Liver (tissue), 9 donors: Measurements from ENCODE around the gene RBFA. TPM values are rescaled to one million over a fixed set of nuclear protein-coding genes. Genes with fewer than 3 reads are reported as not detected.

Source experiments
- DNase-seq: peaks from one replicate; pipeline ENCODE4 v3.0.0-alpha.2; 2017; ENCODE audit warnings: low spot score
- H3K27ac ChIP-seq, 2 donors: one replicate each; pipeline ENCODE4 v1.7.0; 2013; ENCODE audit warnings: inconsistent platforms in 2 of 2, low read length in 2 of 2, control low read depth in 1 of 2, low read depth in 1 of 2, mild to moderate bottlenecking in 1 of 2
- H3K27me3 ChIP-seq, 4 donors: one replicate each; pipeline versions ENCODE4 v1.6.1 to v1.7.0; 2013; ENCODE audit warnings: low read length in 3 of 4, inconsistent platforms in 1 of 4, mild to moderate bottlenecking in 1 of 4, moderate library complexity in 1 of 4; ENCODE audit not compliant: control insufficient read depth in 4 of 4, insufficient read depth in 4 of 4
- H3K36me3 ChIP-seq, 4 donors: one replicate each; pipeline versions ENCODE4 v1.6.1 to v1.7.0; 2013; ENCODE audit warnings: low read length in 3 of 4, mild to moderate bottlenecking in 3 of 4, low read depth in 1 of 4, moderate library complexity in 1 of 4; ENCODE audit not compliant: control insufficient read depth in 4 of 4, insufficient read depth in 3 of 4
- H3K4me1 ChIP-seq, 4 donors: one replicate each; pipeline versions ENCODE4 v1.6.1 to v1.7.0; 2013; ENCODE audit warnings: low read length in 3 of 4, mild to moderate bottlenecking in 3 of 4, moderate library complexity in 1 of 4; ENCODE audit not compliant: control insufficient read depth in 4 of 4, insufficient read depth in 4 of 4
- H3K4me3 ChIP-seq, 3 donors: one replicate each; pipeline versions ENCODE4 v1.6.1 to v1.7.0; 2013; ENCODE audit warnings: low read length in 3 of 3, control low read depth in 1 of 3, low read depth in 1 of 3, mild to moderate bottlenecking in 1 of 3
- H3K9ac ChIP-seq, 2 donors: one replicate each; pipeline ENCODE4 v1.7.0; 2013; ENCODE audit warnings: low read length in 2 of 2, mild to moderate bottlenecking in 2 of 2, moderate library complexity in 2 of 2, control low read depth in 1 of 2, low read depth in 1 of 2
- H3K9me3 ChIP-seq, 4 donors: one replicate each; pipeline versions ENCODE4 v1.6.1 to v1.7.0; 2013; ENCODE audit warnings: low read length in 3 of 4; ENCODE audit not compliant: control insufficient read depth in 4 of 4
- ATF3 ChIP-seq: IDR thresholded peaks from 2 replicates; pipeline ENCODE4 v1.6.1; 2016; ENCODE audit warnings: antibody characterized with exemption
- CTCF ChIP-seq: fragments of 150-350 bp; IDR thresholded peaks from 2 replicates; pipeline ENCODE4 v1.5.1; 2017; ENCODE audit warnings: improper control_type of control experiment, low read depth, low read length; ENCODE audit not compliant: missing input control
- EGR1 ChIP-seq, 2 donors: IDR thresholded peaks; 2 replicates each; pipeline ENCODE4 v1.6.1; 2016 to 2018; ENCODE audit warnings: antibody characterized with exemption in 2 of 2, low read depth in 2 of 2
- FOXA1 ChIP-seq: IDR thresholded peaks from 2 replicates; pipeline ENCODE4 v1.6.1; 2016; ENCODE audit warnings: antibody characterized with exemption
- FOXA2 ChIP-seq: IDR thresholded peaks from 2 replicates; pipeline ENCODE4 v1.6.1; 2016; ENCODE audit warnings: antibody characterized with exemption
- GABPA ChIP-seq, 2 donors: IDR thresholded peaks in 1 of 2; conservative IDR thresholded peaks in 1 of 2; 2 replicates each; pipeline ENCODE4 v1.6.1; 2016; ENCODE audit warnings: antibody characterized with exemption in 2 of 2, mild to moderate bottlenecking in 1 of 2, moderate library complexity in 1 of 2
- HNF4A ChIP-seq, 2 donors: conservative IDR thresholded peaks; 2 replicates each; pipeline ENCODE4 v1.6.1; 2016; ENCODE audit warnings: antibody characterized with exemption in 2 of 2, mild to moderate bottlenecking in 2 of 2
- HNF4G ChIP-seq: IDR thresholded peaks from 2 replicates; pipeline ENCODE4 v1.6.1; 2016; ENCODE audit warnings: antibody characterized with exemption
- JUND ChIP-seq, 2 donors: IDR thresholded peaks; 2 replicates each; pipeline ENCODE4 v1.6.1; 2016; ENCODE audit warnings: antibody characterized with exemption in 2 of 2
- MAX ChIP-seq: IDR thresholded peaks from 2 replicates; pipeline ENCODE4 v1.6.1; 2016; ENCODE audit warnings: antibody characterized with exemption
- NR2F2 ChIP-seq: IDR thresholded peaks from 2 replicates; pipeline ENCODE4 v1.6.1; 2016; ENCODE audit warnings: antibody characterized with exemption
- RAD21 ChIP-seq, 2 donors: IDR thresholded peaks; 2 replicates each; pipeline ENCODE4 v1.6.1; 2016; ENCODE audit warnings: antibody characterized with exemption in 2 of 2, mild to moderate bottlenecking in 2 of 2
- REST ChIP-seq: IDR thresholded peaks from 2 replicates; pipeline ENCODE4 v1.6.1; 2016; ENCODE audit warnings: antibody characterized with exemption, mild to moderate bottlenecking
- RXRA ChIP-seq, 2 donors: IDR thresholded peaks; 2 replicates each; pipeline ENCODE4 v1.6.1; 2017 to 2018; ENCODE audit warnings: antibody characterized with exemption in 2 of 2, mild to moderate bottlenecking in 1 of 2
- YY1 ChIP-seq: IDR thresholded peaks from 2 replicates; pipeline ENCODE4 v1.6.1; 2016; ENCODE audit warnings: antibody characterized with exemption, mild to moderate bottlenecking
- ZBTB33 ChIP-seq: IDR thresholded peaks from 2 replicates; pipeline ENCODE4 v1.6.1; 2016; ENCODE audit warnings: antibody characterized with exemption
- WGBS: extraction: QIAGEN DNeasy Blood & Tissue Kit; methylation state at CpG from one replicate; pipeline ENCODE4 v1.1.7; 2013; 5-methylcytosine and 5-hydroxymethylcytosine counted together
- polyA plus RNA-seq, 2 donors: library from polyadenylated mRNA; stranded (reverse) in 1 of 2; unstranded in 1 of 2; fragments of 200-250 nt in 1 of 2; fragments of >200 nt in 1 of 2; fragmentation: Nextera tagmentation in 1 of 2; extraction: Ambion mirVana in 1 of 2; gene quantifications; one replicate each; pipeline versions ENCODE4 v1.2.1 to v1.2.3, GENCODE V29; 2013 to 2015
- total RNA-seq, 2 donors: library from RNA; depleted of rRNA; stranded (reverse); fragments of >200 nt; gene quantifications; one replicate each; pipeline ENCODE4 v1.2.3, GENCODE V29; 2014
- donor health status: healthy.
- donor health status: healthy.
- donor health status: healthy.
- donor health status: healthy.
- donor health status: healthy.

The RBFA gene
- total and polyA plus RNA-seq, 4 donors, result 20.4 to 31.6 (median 27.0) TPM

GRCh38 chr18:80022613-80023012, 11.6 kb upstream of the RBFA start (continued):
- TF ChIP-seq CTCF (no peak), GABPA (IDR thresholded peaks at IDR 0.05 in 1 of 2, conservative IDR thresholded peaks at IDR 0.05 in 1 of 2) (no peak), HNF4G (no peak), ATF3 (no peak), HNF4A (conservative IDR thresholded peaks at IDR 0.05) (no peak), RAD21 (IDR thresholded peaks at IDR 0.05) (no peak)

- no peak overlapping the region for H3K27ac ChIP-seq
- no peaks in the 10 kb centered on the region for H3K4me1 ChIP-seq
- TF ChIP-seq REST (no peak), FOXA1 (no peak), ATF3 (no peak), YY1 (no peak), FOXA2 (no peak), RAD21 (IDR thresholded peaks at IDR 0.05) (no peak), JUND (IDR thresholded peaks at IDR 0.05) (no peak), ZBTB33 (no peak)
- peak overlapping the region in 1 of 3 donors; percentile 12 for H3K4me3 ChIP-seq
- H3K9me3 ChIP-seq, result peaks cover 44 to 63% (median 56%) of the 10 kb centered on the region in 4 donors
- H3K27me3 ChIP-seq, result no peaks in the 10 kb centered on the region
- no peak for DNase-seq
- WGBS, result 68% methylated on average over 4 of the region's 4 CpGs
- peaks cover 0 to 3% (median 0%) of the 10 kb centered on the region in 4 donors for H3K36me3 ChIP-seq
- no peak overlapping the region for H3K9ac ChIP-seq
Observed at GRCh38 chr18:80023173-80023572, 11.1 kb upstream of the RBFA start.

- peaks cover 30 to 51% (median 45%) of the 10 kb centered on the region in 4 donors for H3K9me3 ChIP-seq
- H3K36me3 ChIP-seq, result peaks cover 0 to 3% (median 0%) of the 10 kb centered on the region in 4 donors
- WGBS, result 94% methylated on average over 7 of the region's 7 CpGs
- H3K9ac ChIP-seq, result no peak overlapping the region
- H3K4me3 ChIP-seq, result no peak overlapping the region
- H3K4me1 ChIP-seq, result no peaks in the 10 kb centered on the region
- H3K27me3 ChIP-seq, result no peaks in the 10 kb centered on the region
- DNase-seq, result no peak
- no peak overlapping the region for H3K27ac ChIP-seq
- TF ChIP-seq FOXA2 (no peak), HNF4A (conservative IDR thresholded peaks at IDR 0.05) (no peak), YY1 (no peak), FOXA1 (no peak), RXRA (IDR thresholded peaks at IDR 0.05) (no peak), HNF4G (no peak), GABPA (IDR thresholded peaks at IDR 0.05 in 1 of 2, conservative IDR thresholded peaks at IDR 0.05 in 1 of 2) (no peak), JUND (IDR thresholded peaks at IDR 0.05) (no peak), ATF3 (no peak), NR2F2 (no peak), EGR1 (IDR thresholded peaks at IDR 0.05; ENCODE audit: low read depth in 2 of 2) (no peak), RAD21 (IDR thresholded peaks at IDR 0.05) (no peak), MAX (no peak), CTCF (no peak)
Observed at GRCh38 chr18:80026363-80026762, 7.9 kb upstream of the RBFA start.
